GM23338 (cell line): Measurements from ENCODE around the gene COL24A1. TPM values are rescaled to one million over a fixed set of nuclear protein-coding genes. Genes with fewer than 3 reads are reported as not detected.

ENCODE experiments used
- ATAC-seq: fragments of 200-7000 bp; cut with Tn5 transposase; 3 replicates; pipeline ENCODE4 v1.9.1; 2020
- DNase-seq: peaks from one replicate; pipeline ENCODE4 v3.0.0-alpha.2; 2015; ENCODE audit warnings: low spot score
- H2AFZ ChIP-seq: fragments of 200-600 bp; sonication (generic); 2 replicates; pipeline ENCODE4 v1.8.0; 2016; ENCODE audit warnings: antibody characterized with exemption, mild to moderate bottlenecking, moderate library complexity
- H3F3A ChIP-seq: fragments of 200-600 bp; sonication (generic); replicated peaks from 2 replicates; pipeline ENCODE4 v1.8.0; 2017; ENCODE audit warnings: antibody characterized with exemption, mixed run types, low read depth
- H3K27ac ChIP-seq: fragments of 200-600 bp; sonication (generic); 2 replicates; pipeline ENCODE4 v1.6.1; 2016; ENCODE audit warnings: low read depth
- H3K27me3 ChIP-seq: fragments of 200-600 bp; sonication (generic); 2 replicates; pipeline ENCODE4 v1.8.0; 2016; ENCODE audit warnings: mild to moderate bottlenecking, mixed run types, moderate library complexity; ENCODE audit not compliant: insufficient read depth
- H3K36me3 ChIP-seq: fragments of 200-600 bp; sonication (generic); 2 replicates; pipeline ENCODE4 v1.8.0; 2016; ENCODE audit warnings: mild to moderate bottlenecking; ENCODE audit not compliant: insufficient read depth
- H3K4me1 ChIP-seq: fragments of 200-600 bp; sonication (generic); 2 replicates; pipeline ENCODE4 v1.8.0; 2016; ENCODE audit warnings: mild to moderate bottlenecking, moderate library complexity; ENCODE audit not compliant: insufficient read depth
- H3K4me2 ChIP-seq: fragments of 200-600 bp; sonication (generic); 2 replicates; pipeline ENCODE4 v1.7.1; 2017; ENCODE audit warnings: mixed run types
- H3K4me3 ChIP-seq: fragments of 200-600 bp; sonication (generic); 2 replicates; pipeline ENCODE4 v1.6.1; 2016; ENCODE audit warnings: mixed run types
- H3K79me2 ChIP-seq: fragments of 200-600 bp; sonication (generic); replicated peaks from 2 replicates; pipeline ENCODE4 v1.8.0; 2017; ENCODE audit warnings: mild to moderate bottlenecking; ENCODE audit not compliant: insufficient read depth
- H3K9me2 ChIP-seq: fragments of 200-600 bp; sonication (generic); 2 replicates; pipeline ENCODE4 v1.8.0; 2017; ENCODE audit not compliant: insufficient read depth
- H4K20me1 ChIP-seq: fragments of 200-600 bp; sonication (generic); replicated peaks from 2 replicates; pipeline ENCODE4 v1.8.0; 2017; ENCODE audit warnings: mild to moderate bottlenecking; ENCODE audit not compliant: insufficient read depth
- H3K27ac Mint-ChIP-seq: 2 replicates; pipeline ENCODE4 v1.8.0; 2020; ENCODE audit warnings: inconsistent platforms, mild to moderate bottlenecking, moderate library complexity, mixed read lengths
- H3K27me3 Mint-ChIP-seq: 3 replicates; pipeline ENCODE4 v1.8.0; 2022; ENCODE audit warnings: low read depth, mild to moderate bottlenecking, moderate library complexity, mixed read lengths, inconsistent platforms; ENCODE audit not compliant: insufficient read depth, poor library complexity
- H3K36me3 Mint-ChIP-seq: 3 replicates; pipeline ENCODE4 v1.8.0; 2021; ENCODE audit warnings: low read depth, mild to moderate bottlenecking, inconsistent platforms, moderate library complexity, mixed read lengths
- H3K4me1 Mint-ChIP-seq: 3 replicates; pipeline ENCODE4 v1.8.0; 2020; ENCODE audit warnings: mild to moderate bottlenecking, inconsistent platforms, mixed read lengths
- H3K4me3 Mint-ChIP-seq: 3 replicates; pipeline ENCODE4 v1.8.0; 2021; ENCODE audit warnings: moderate library complexity, mild to moderate bottlenecking, inconsistent platforms, mixed read lengths
- H3K9me3 Mint-ChIP-seq: 3 replicates; pipeline ENCODE4 v1.8.0; 2020; ENCODE audit warnings: moderate library complexity, mild to moderate bottlenecking, inconsistent platforms, mixed read lengths
- CREB1 ChIP-seq: fragments of 250-450 bp; sonication (Bioruptor Pico); IDR thresholded peaks from 2 replicates; pipeline ENCODE4 v1.5.0; 2020; ENCODE audit warnings: low read depth, mild to moderate bottlenecking, moderate library complexity
- EZH2 ChIP-seq: fragments of 200-600 bp; sonication (generic); IDR thresholded peaks from one replicate; pipeline ENCODE4 v1.8.0; 2017; ENCODE audit warnings: antibody characterized with exemption, mild to moderate bottlenecking, low read depth; ENCODE audit not compliant: unreplicated experiment
- EZH2phosphoT487 ChIP-seq: fragments of 200-600 bp; sonication (generic); IDR thresholded peaks from one replicate; pipeline ENCODE4 v1.8.1; 2018; ENCODE audit warnings: antibody characterized with exemption; ENCODE audit not compliant: unreplicated experiment
- JUNB ChIP-seq: IDR thresholded peaks from one replicate; pipeline ENCODE4 v1.6.1; 2016; ENCODE audit warnings: antibody characterized with exemption; ENCODE audit not compliant: unreplicated experiment
- NANOG ChIP-seq: IDR thresholded peaks from 2 replicates; pipeline ENCODE4 v1.6.1; 2016; ENCODE audit warnings: antibody characterized with exemption, borderline replicate concordance
- STAT1 ChIP-seq: IDR thresholded peaks from one replicate; pipeline ENCODE4 v1.6.1; 2016; ENCODE audit warnings: antibody characterized with exemption; ENCODE audit not compliant: unreplicated experiment
- ZNF331 ChIP-seq: fragments of 250-450 bp; sonication (Bioruptor Pico); IDR thresholded peaks from 2 replicates; pipeline ENCODE4 v1.5.0; 2020; ENCODE audit warnings: low read depth, mild to moderate bottlenecking, moderate library complexity
- polyA plus RNA-seq: library from polyadenylated mRNA; unstranded; fragments of >200 nt; fragmentation: Nextera tagmentation; extraction: Ambion mirVana; gene quantifications from 2 replicates; pipeline ENCODE4 v1.2.1, GENCODE V29; 2016
- total RNA-seq: library from RNA; depleted of rRNA; stranded (reverse); fragments of >200 nt; shearing (Covaris generic); gene quantifications from 2 replicates; pipeline ENCODE4 v1.2.3, GENCODE V29; 2014
- TF ChIP-seq, protein P1 (sequence below), 2 experiments: fragments of 200-600 bp in 1 of 2; sonication (generic) in 1 of 2; conservative IDR thresholded peaks; 2 replicates each; pipeline versions ENCODE4 v1.5.1 to v1.6.1; 2016 to 2017; ENCODE audit warnings: antibody characterized with exemption in 2 of 2, low read depth in 2 of 2, mild to moderate bottlenecking in 2 of 2, moderate library complexity in 1 of 2
- TF ChIP-seq, protein P2 (sequence below): fragments of 250-450 bp; sonication (Bioruptor Pico); IDR thresholded peaks from 2 replicates; pipeline ENCODE4 v1.5.0; 2020; ENCODE audit warnings: mild to moderate bottlenecking, moderate library complexity
- TF ChIP-seq, protein P3 (sequence below): IDR thresholded peaks from 2 replicates; pipeline ENCODE4 v1.6.1; 2016; ENCODE audit warnings: antibody characterized with exemption

The COL24A1 gene
- total and polyA plus RNA-seq, 2 experiments from 2014 or later, result 1.2 to 2.1 TPM

DNA sequence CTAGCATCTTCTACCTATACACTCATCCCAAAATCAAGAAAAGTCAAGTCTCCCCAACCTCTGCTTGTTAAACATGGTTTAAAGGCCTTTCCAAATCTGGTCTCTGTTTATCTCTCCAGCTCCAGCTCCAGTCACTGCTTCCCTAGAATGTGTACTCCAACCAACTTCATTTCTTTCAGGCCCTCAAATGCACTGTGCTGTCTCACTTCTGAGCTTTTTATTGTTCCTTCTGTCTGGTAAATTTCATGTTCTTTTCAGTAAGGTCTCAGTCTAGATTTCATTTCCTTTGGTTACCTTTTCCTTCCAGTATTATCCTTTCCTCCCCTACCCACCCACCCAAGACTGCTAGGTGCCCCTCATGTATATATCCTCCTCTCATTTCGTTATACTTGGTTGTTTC lies 3.7 kb downstream of the COL24A1 start (continued):
- TF ChIP-seq STAT1 (no peak), JUNB (no peak)
- TF ChIP-seq, protein P1, sequence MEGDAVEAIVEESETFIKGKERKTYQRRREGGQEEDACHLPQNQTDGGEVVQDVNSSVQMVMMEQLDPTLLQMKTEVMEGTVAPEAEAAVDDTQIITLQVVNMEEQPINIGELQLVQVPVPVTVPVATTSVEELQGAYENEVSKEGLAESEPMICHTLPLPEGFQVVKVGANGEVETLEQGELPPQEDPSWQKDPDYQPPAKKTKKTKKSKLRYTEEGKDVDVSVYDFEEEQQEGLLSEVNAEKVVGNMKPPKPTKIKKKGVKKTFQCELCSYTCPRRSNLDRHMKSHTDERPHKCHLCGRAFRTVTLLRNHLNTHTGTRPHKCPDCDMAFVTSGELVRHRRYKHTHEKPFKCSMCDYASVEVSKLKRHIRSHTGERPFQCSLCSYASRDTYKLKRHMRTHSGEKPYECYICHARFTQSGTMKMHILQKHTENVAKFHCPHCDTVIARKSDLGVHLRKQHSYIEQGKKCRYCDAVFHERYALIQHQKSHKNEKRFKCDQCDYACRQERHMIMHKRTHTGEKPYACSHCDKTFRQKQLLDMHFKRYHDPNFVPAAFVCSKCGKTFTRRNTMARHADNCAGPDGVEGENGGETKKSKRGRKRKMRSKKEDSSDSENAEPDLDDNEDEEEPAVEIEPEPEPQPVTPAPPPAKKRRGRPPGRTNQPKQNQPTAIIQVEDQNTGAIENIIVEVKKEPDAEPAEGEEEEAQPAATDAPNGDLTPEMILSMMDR (conservative IDR thresholded peaks at IDR 0.05; ENCODE audit: low read depth in 2 of 2), result no peak

DNA sequence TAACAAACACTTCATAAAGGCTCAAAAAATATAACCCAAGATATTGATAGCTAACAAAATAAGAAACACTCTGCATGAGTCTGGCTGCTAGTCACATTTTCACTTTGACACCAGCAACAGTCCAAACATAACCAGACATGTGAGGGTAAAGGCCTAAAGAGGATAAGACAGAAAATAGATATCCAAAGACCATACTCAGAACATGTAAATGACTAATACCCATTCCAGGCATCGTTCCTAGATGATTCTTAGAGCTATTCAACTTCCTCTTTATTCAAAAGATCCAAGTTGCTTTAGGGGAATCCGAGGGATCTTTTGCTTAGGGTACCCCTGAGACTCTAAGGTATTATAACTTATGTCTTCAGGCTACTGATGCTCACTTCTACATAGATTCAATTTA lies 5.1 kb downstream of the COL24A1 start:
- DNase-seq (no peak), ATAC-seq (no peak)
- TF ChIP-seq NANOG (no peak), STAT1 (no peak), JUNB (no peak), EZH2phosphoT487 (no peak), EZH2 (no peak), CREB1 (no peak), ZNF331 (CRISPR knock-in tag) (no peak)
- TF ChIP-seq, protein P2, sequence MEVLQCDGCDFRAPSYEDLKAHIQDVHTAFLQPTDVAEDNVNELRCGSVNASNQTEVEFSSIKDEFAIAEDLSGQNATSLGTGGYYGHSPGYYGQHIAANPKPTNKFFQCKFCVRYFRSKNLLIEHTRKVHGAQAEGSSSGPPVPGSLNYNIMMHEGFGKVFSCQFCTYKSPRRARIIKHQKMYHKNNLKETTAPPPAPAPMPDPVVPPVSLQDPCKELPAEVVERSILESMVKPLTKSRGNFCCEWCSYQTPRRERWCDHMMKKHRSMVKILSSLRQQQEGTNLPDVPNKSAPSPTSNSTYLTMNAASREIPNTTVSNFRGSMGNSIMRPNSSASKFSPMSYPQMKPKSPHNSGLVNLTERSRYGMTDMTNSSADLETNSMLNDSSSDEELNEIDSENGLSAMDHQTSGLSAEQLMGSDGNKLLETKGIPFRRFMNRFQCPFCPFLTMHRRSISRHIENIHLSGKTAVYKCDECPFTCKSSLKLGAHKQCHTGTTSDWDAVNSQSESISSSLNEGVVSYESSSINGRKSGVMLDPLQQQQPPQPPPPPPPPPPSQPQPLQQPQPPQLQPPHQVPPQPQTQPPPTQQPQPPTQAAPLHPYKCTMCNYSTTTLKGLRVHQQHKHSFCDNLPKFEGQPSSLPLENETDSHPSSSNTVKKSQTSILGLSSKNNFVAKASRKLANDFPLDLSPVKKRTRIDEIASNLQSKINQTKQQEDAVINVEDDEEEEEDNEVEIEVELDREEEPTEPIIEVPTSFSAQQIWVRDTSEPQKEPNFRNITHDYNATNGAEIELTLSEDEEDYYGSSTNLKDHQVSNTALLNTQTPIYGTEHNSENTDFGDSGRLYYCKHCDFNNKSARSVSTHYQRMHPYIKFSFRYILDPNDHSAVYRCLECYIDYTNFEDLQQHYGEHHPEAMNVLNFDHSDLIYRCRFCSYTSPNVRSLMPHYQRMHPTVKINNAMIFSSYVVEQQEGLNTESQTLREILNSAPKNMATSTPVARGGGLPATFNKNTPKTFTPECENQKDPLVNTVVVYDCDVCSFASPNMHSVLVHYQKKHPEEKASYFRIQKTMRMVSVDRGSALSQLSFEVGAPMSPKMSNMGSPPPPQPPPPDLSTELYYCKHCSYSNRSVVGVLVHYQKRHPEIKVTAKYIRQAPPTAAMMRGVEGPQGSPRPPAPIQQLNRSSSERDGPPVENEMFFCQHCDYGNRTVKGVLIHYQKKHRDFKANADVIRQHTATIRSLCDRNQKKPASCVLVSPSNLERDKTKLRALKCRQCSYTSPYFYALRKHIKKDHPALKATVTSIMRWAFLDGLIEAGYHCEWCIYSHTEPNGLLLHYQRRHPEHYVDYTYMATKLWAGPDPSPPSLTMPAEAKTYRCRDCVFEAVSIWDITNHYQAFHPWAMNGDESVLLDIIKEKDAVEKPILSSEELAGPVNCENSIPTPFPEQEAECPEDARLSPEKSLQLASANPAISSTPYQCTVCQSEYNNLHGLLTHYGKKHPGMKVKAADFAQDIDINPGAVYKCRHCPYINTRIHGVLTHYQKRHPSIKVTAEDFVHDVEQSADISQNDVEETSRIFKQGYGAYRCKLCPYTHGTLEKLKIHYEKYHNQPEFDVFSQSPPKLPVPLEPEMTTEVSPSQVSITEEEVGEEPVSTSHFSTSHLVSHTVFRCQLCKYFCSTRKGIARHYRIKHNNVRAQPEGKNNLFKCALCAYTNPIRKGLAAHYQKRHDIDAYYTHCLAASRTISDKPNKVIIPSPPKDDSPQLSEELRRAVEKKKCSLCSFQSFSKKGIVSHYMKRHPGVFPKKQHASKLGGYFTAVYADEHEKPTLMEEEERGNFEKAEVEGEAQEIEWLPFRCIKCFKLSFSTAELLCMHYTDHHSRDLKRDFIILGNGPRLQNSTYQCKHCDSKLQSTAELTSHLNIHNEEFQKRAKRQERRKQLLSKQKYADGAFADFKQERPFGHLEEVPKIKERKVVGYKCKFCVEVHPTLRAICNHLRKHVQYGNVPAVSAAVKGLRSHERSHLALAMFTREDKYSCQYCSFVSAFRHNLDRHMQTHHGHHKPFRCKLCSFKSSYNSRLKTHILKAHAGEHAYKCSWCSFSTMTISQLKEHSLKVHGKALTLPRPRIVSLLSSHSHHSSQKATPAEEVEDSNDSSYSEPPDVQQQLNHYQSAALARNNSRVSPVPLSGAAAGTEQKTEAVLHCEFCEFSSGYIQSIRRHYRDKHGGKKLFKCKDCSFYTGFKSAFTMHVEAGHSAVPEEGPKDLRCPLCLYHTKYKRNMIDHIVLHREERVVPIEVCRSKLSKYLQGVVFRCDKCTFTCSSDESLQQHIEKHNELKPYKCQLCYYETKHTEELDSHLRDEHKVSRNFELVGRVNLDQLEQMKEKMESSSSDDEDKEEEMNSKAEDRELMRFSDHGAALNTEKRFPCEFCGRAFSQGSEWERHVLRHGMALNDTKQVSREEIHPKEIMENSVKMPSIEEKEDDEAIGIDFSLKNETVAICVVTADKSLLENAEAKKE (CRISPR knock-in tag), result no peak
- TF ChIP-seq, protein P3, sequence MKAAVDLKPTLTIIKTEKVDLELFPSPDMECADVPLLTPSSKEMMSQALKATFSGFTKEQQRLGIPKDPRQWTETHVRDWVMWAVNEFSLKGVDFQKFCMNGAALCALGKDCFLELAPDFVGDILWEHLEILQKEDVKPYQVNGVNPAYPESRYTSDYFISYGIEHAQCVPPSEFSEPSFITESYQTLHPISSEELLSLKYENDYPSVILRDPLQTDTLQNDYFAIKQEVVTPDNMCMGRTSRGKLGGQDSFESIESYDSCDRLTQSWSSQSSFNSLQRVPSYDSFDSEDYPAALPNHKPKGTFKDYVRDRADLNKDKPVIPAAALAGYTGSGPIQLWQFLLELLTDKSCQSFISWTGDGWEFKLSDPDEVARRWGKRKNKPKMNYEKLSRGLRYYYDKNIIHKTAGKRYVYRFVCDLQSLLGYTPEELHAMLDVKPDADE, result no peak
- H3F3A ChIP-seq, result peaks cover 4% of the 10 kb centered on the region; the same call in 1 of the 2 replicates
- no peak overlapping the region for H3K4me3 ChIP-seq
- Mint-ChIP-seq H3K36me3 (no peaks in the 10 kb centered on the region; the same call in 2 of the 3 replicates), H3K4me1 (peaks cover 6% of the 10 kb centered on the region; the same call in 1 of the 3 replicates), H3K4me3 (no peak overlapping the region), H3K27ac (no peak overlapping the region), H3K27me3 (peaks cover 27% of the 10 kb centered on the region), H3K9me3 (no peaks in the 10 kb centered on the region)
- H3K9me2 ChIP-seq, result no peaks in the 10 kb centered on the region
- H3K27me3 ChIP-seq, result peaks cover 36% of the 10 kb centered on the region
- no peak overlapping the region for H3K27ac ChIP-seq
- H3K4me2 ChIP-seq, result no peak overlapping the region
- H3K4me1 ChIP-seq, result peaks cover 7% of the 10 kb centered on the region; the same call in 1 of the 2 replicates
- H3K36me3 ChIP-seq, result no peaks in the 10 kb centered on the region
- H4K20me1 ChIP-seq, result no peaks in the 10 kb centered on the region
- H2AFZ ChIP-seq, result no peak overlapping the region
- no peaks in the 10 kb centered on the region for H3K79me2 ChIP-seq
